HFF-Myc (cell line): ENCODE results near the gene GORASP1.

Source experiments
- DNase-seq: peaks from one replicate; pipeline ENCODE4 v3.0.0-alpha.2; 2011; ENCODE audit warnings: low read depth; ENCODE audit errors: extremely low read depth
- H3K4me3 ChIP-seq: replicated peaks from 2 replicates; pipeline ENCODE4 v1.5.1; 2011; ENCODE audit warnings: low read depth, mild to moderate bottlenecking, control low read depth, low read length
- CTCF ChIP-seq: IDR thresholded peaks from 2 replicates; pipeline ENCODE4 v1.5.1; 2012; ENCODE audit warnings: mild to moderate bottlenecking, low read depth, low read length, control low read depth; ENCODE audit errors: missing control alignments

GORASP1 gene

GRCh38 chr3:39051649-39052561 lies 55.5 kb downstream of the GORASP1 start, which contains the start of the genes SCN11A and WDR48:
Gene SCN11A, minus strand, starts transcription at chr3:39051944. Its CDS starts 101,582 bp downstream, at chr3:38950362.
Gene WDR48, plus strand, starts transcription at chr3:39052016. Its CDS starts 10 bp downstream, at chr3:39052026.
- peak within 1 kb of the TSS; percentile 79 for H3K4me3 ChIP-seq
- peak; percentile 79 for DNase-seq
- no peak for TF ChIP-seq CTCF

- TF ChIP-seq CTCF = no peak
- no peak for DNase-seq
- no peak overlapping the region for H3K4me3 ChIP-seq
Observed at GRCh38 chr3:39050029-39050428, 57.4 kb downstream of the GORASP1 start.
